HepG2 (cell line): Measurements from ENCODE around the gene RBSN. TPM values are rescaled to one million over a fixed set of nuclear protein-coding genes. Genes with fewer than 3 reads are reported as not detected.

ENCODE experiments used
- ATAC-seq: fragments of 200-7000 bp; cut with Tn5 transposase; 3 replicates; pipeline ENCODE4 v1.9.1; 2020; ENCODE audit warnings: mild to moderate bottlenecking, moderate library complexity
- BruUV-seq: library from RNA; stranded (reverse); fragments of 400-500 nt; replicated peaks from 2 replicates; lab custom pipeline; 2021; lab: Mats Ljungman, UMichigan
- CTCF ChIA-PET: fragments of 300-600 bp; formaldehyde crosslinking; extraction: SDS; loops from one replicate; lab custom pipeline; 2021; ENCODE audit warnings: low total read pairs, inconsistent platforms, low intra/inter-chr PET ratio; lab: Yijun Ruan, JAX
- POLR2A ChIA-PET: fragments of 350-600 bp; sonication (Branson Sonifier 250); formaldehyde crosslinking; loops from one replicate; lab custom pipeline; 2020; ENCODE audit warnings: antibody characterized with exemption, inconsistent platforms; lab: Yijun Ruan, JAX
- DNase-seq: peaks from one replicate; pipeline ENCODE4 v3.0.0-alpha.2; 2015; ENCODE audit warnings: low spot score
- FAIRE-seq: peaks from 3 replicates; lab custom pipeline; 2011; peaks lifted over from hg19 to GRCh38; lab: Jason Lieb, UNC
- H2AFZ ChIP-seq: one replicate; pipeline ENCODE4 v1.6.1; 2011; ENCODE audit warnings: low read length, inconsistent platforms
- H3K27ac ChIP-seq: fragments of 300-600 bp; 3 replicates; pipeline ENCODE4 v1.8.0; 2011; ENCODE audit warnings: mixed run types, mild to moderate bottlenecking, mixed read lengths, low read length, inconsistent platforms; ENCODE audit not compliant: insufficient read depth; ENCODE audit errors: extremely low read length
- H3K27me3 ChIP-seq, 2 experiments: fragments of 200-600 bp in 1 of 2; 2 replicates in 1 of 2; 3 replicates in 1 of 2; pipeline versions ENCODE4 v1.6.0 to v1.8.0; 2011; ENCODE audit warnings: low read length in 2 of 2, mild to moderate bottlenecking in 2 of 2, moderate library complexity in 2 of 2, inconsistent platforms in 1 of 2; ENCODE audit not compliant: insufficient read depth in 2 of 2, control insufficient read depth in 1 of 2
- H3K36me3 ChIP-seq, 2 experiments: fragments of 200-600 bp in 1 of 2; replicated peaks in 1 of 2; 2 replicates in 1 of 2; 3 replicates in 1 of 2; pipeline versions ENCODE4 v1.5.1 to v1.8.0; 2011; ENCODE audit warnings: low read length in 2 of 2, inconsistent platforms in 1 of 2; ENCODE audit not compliant: insufficient read depth in 2 of 2, control insufficient read depth in 1 of 2
- H3K4me1 ChIP-seq: 2 replicates; pipeline ENCODE4 v1.5.1; 2012; ENCODE audit warnings: low read length, inconsistent platforms; ENCODE audit not compliant: insufficient read depth
- H3K4me2 ChIP-seq: 2 replicates; pipeline ENCODE4 v1.6.0; 2011; ENCODE audit warnings: low read depth, low read length, inconsistent platforms
- H3K4me3 ChIP-seq, 3 experiments: fragments of 200-600 bp in 1 of 3; sonication (generic), shearing (Covaris generic) in 1 of 3; replicated peaks in 1 of 3; 2 replicates each; pipeline ENCODE4 v1.5.1; 2011 to 2016; ENCODE audit warnings: low read length in 3 of 3, inconsistent platforms in 2 of 3, low read depth in 2 of 3, mild to moderate bottlenecking in 2 of 3, control low read depth in 1 of 3, mixed read lengths in 1 of 3; ENCODE audit not compliant: insufficient read depth in 1 of 3
- H3K79me2 ChIP-seq: one replicate; pipeline ENCODE4 v1.6.1; 2011; ENCODE audit warnings: low read length, inconsistent platforms; ENCODE audit not compliant: insufficient read depth
- H3K9ac ChIP-seq: 2 replicates; pipeline ENCODE4 v1.6.0; 2011; ENCODE audit warnings: mild to moderate bottlenecking, low read depth, low read length, inconsistent platforms; ENCODE audit not compliant: insufficient read depth
- H3K9me3 ChIP-seq: 2 replicates; pipeline ENCODE4 v1.5.1; 2012; ENCODE audit warnings: mild to moderate bottlenecking, low read length
- H4K20me1 ChIP-seq: 2 replicates; pipeline ENCODE4 v1.6.0; 2011; ENCODE audit warnings: inconsistent platforms, mild to moderate bottlenecking, low read length, moderate library complexity; ENCODE audit not compliant: insufficient read depth
- ATF3 ChIP-seq: sonication (generic); formaldehyde crosslinking; IDR thresholded peaks from 2 replicates; pipeline ENCODE4 v1.4.0; 2020; ENCODE audit warnings: missing genetic modification reagents
- FOXC1 ChIP-seq: sonication (generic); formaldehyde crosslinking; IDR thresholded peaks from 2 replicates; pipeline ENCODE4 v1.8.0; 2022; ENCODE audit warnings: mild to moderate bottlenecking, missing genetic modification reagents, borderline replicate concordance
- FOXO4 ChIP-seq: sonication (generic); formaldehyde crosslinking; conservative IDR thresholded peaks from 2 replicates; pipeline ENCODE4 v1.8.1; 2023; ENCODE audit warnings: missing genetic modification reagents
- HIVEP1 ChIP-seq: sonication (generic); formaldehyde crosslinking; IDR thresholded peaks from 2 replicates; pipeline ENCODE4 v1.4.0; 2020; ENCODE audit warnings: mild to moderate bottlenecking, missing genetic modification reagents
- JDP2 ChIP-seq: sonication (generic); formaldehyde crosslinking; IDR thresholded peaks from 2 replicates; pipeline ENCODE4 v1.8.1; 2022; ENCODE audit warnings: missing genetic modification reagents, borderline replicate concordance
- MED8 ChIP-seq: sonication (generic); formaldehyde crosslinking; IDR thresholded peaks from 2 replicates; pipeline ENCODE4 v1.8.1; 2023; ENCODE audit warnings: mild to moderate bottlenecking, missing genetic modification reagents; ENCODE audit not compliant: insufficient replicate concordance
- POGK ChIP-seq: sonication (generic); formaldehyde crosslinking; conservative IDR thresholded peaks from 2 replicates; pipeline ENCODE4 v1.8.0; 2022; ENCODE audit warnings: mild to moderate bottlenecking, moderate library complexity, missing genetic modification reagents
- ZBTB21 ChIP-seq: sonication (generic); formaldehyde crosslinking; IDR thresholded peaks from 2 replicates; pipeline ENCODE4 v1.4.0; 2020; ENCODE audit warnings: missing genetic modification reagents
- ZFAT ChIP-seq: sonication (generic); formaldehyde crosslinking; conservative IDR thresholded peaks from 2 replicates; pipeline ENCODE4 v1.8.1; 2023; ENCODE audit warnings: missing genetic modification reagents, inconsistent platforms
- ZFP1 ChIP-seq: IDR thresholded peaks from 2 replicates; pipeline ENCODE4 v1.6.1; 2016
- ZNF160 ChIP-seq: sonication (generic); formaldehyde crosslinking; IDR thresholded peaks from 2 replicates; pipeline ENCODE4 v1.8.0; 2022; ENCODE audit warnings: mild to moderate bottlenecking, inconsistent platforms, missing genetic modification reagents
- ZNF747 ChIP-seq: sonication (generic); formaldehyde crosslinking; IDR thresholded peaks from 2 replicates; pipeline ENCODE4 v1.8.1; 2023; ENCODE audit warnings: missing genetic modification reagents, mild to moderate bottlenecking, borderline replicate concordance
- ZNF766 ChIP-seq: sonication (generic); formaldehyde crosslinking; IDR thresholded peaks from 2 replicates; pipeline ENCODE4 v1.5.0; 2020; ENCODE audit warnings: missing genetic modification reagents, borderline replicate concordance
- ZNF768 ChIP-seq: sonication (generic); formaldehyde crosslinking; IDR thresholded peaks from 2 replicates; pipeline ENCODE4 v1.4.0; 2020; ENCODE audit warnings: missing genetic modification reagents
- ZNF775 ChIP-seq: sonication (generic); formaldehyde crosslinking; IDR thresholded peaks from 2 replicates; pipeline ENCODE4 v1.4.0; 2020; ENCODE audit warnings: missing genetic modification reagents, mild to moderate bottlenecking, moderate library complexity, borderline replicate concordance
- ZNF790 ChIP-seq: sonication (generic); formaldehyde crosslinking; IDR thresholded peaks from 2 replicates; pipeline ENCODE4 v1.8.0; 2022; ENCODE audit warnings: missing genetic modification reagents, mild to moderate bottlenecking, borderline replicate concordance
- ZSCAN25 ChIP-seq: sonication (generic); formaldehyde crosslinking; IDR thresholded peaks from 2 replicates; pipeline ENCODE4 v1.8.0; 2022; ENCODE audit warnings: mild to moderate bottlenecking, missing genetic modification reagents
- WGBS: methylation state at CpG from one replicate; pipeline ENCODE4 v1.1.6; 2017; ENCODE audit warnings: low lambda C conversion rate; 5-methylcytosine and 5-hydroxymethylcytosine counted together
- in situ Hi-C: cut with HindIII; loops from 2 replicates; pipeline ENCODE4 v1.10.0; 2017; ENCODE audit warnings: low pct_unique_long_range_greater_than_20kb; ENCODE audit not compliant: extremely low pct_ligation_motif_present
- intact Hi-C: fragments of 100-400 bp; cut with micrococcal nuclease; formaldehyde crosslinking; loops from one replicate; pipeline ENCODE4 v1.10.0; 2022; ENCODE audit not compliant: unreplicated experiment
- polyA plus RNA-seq, 8 experiments: library from polyadenylated mRNA; depleted of rRNA in 3 of 8; stranded (reverse) in 7 of 8; unstranded in 1 of 8; fragments of >200 nt; fragmentation: Illumina TruSeq in 4 of 8; extraction: Trizol in 4 of 8; gene quantifications; 2 replicates each; pipeline versions ENCODE4 v1.2.1 to v1.2.3, GENCODE V29; 2011 to 2016; ENCODE audit warnings: low read depth in 4 of 8, missing spikeins in 1 of 8, mixed read lengths in 1 of 8; ENCODE audit not compliant: insufficient read depth in 1 of 8
- total RNA-seq, 5 experiments: library from RNA; depleted of rRNA; stranded (reverse); fragments of >200 nt; fragmentation: Illumina TruSeq; extraction: Trizol; gene quantifications; 2 replicates each; pipeline ENCODE4 v1.2.3, GENCODE V29; 2016; ENCODE audit warnings: low read depth in 1 of 5
- TF ChIP-seq, protein P1 (sequence below), 2 experiments: fragments of 450-650 bp in 1 of 2; sonication (generic) in 1 of 2; formaldehyde crosslinking; IDR thresholded peaks; 2 replicates each; pipeline versions ENCODE4 v1.5.0 to v1.8.0; 2020 to 2022; ENCODE audit warnings: mild to moderate bottlenecking in 1 of 2, missing genetic modification reagents in 1 of 2
- TF ChIP-seq, protein P2 (sequence below): sonication (generic); formaldehyde crosslinking; IDR thresholded peaks from 2 replicates; pipeline ENCODE4 v1.5.1; 2020; ENCODE audit warnings: missing genetic modification reagents, mild to moderate bottlenecking, borderline replicate concordance

Gene RBSN
- total and polyA plus RNA-seq, 2 of the 13 experiments (the other 11 are each of a cell fraction or from before 2014, with no cell fraction given), result 7.9 to 11.8 TPM

DNA sequence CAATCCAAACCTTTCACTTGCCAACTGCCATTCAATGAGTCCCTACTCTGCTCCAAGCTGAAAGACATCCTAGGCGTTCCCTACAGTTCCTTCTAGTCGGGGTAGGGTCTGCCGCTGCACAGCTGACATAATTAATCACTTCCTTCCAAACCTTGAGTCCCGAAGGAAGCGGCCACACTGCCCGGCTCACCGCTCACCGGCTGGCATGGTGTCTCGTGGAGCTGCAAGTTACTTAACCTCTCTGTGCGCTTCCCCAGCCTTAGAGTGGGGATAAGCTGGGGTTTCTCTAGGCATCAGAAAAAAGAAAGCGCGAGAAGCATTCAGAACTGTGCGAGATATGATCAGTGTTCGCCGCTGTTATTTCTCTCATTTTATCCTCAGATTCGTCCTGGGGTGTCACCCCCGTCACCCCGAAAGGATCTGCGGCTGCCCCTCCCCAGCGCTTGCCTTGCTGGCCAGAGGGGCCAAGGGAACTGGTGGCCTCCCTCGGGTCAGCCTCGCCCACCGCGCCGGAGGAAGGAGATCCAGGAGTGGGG is 34.6 kb downstream of the RBSN start:
- H3K4me3 ChIP-seq, result peak overlapping the region; percentile 84 to 88 (median 87)
- H3K79me2 ChIP-seq, result peaks cover 32% of the 10 kb centered on the region
- ATAC-seq (peak; percentile 17), DNase-seq (no peak), FAIRE-seq (no peak)
- no peak overlapping the region for H2AFZ ChIP-seq
- H3K27me3 ChIP-seq, result no peaks in the 10 kb centered on the region; a peak in 1 of 5 replicates
- peaks cover 0 to 8% of the 10 kb centered on the region in 2 experiments; a peak in 1 of 5 replicates for H3K36me3 ChIP-seq
- no TSS peak for BruUV-seq
- intact Hi-C loops, result no loop called here
- 2% methylated on average over 17 of the region's 25 CpGs for WGBS
- H3K4me2 ChIP-seq, result peak overlapping the region; percentile 87
- ChIA-PET POLR2A (interaction anchor here (0.6 to 2.3 kb wide), 7 partner anchors 10 to 43 kb away, joined by 3 to 14 read pairs (median 4); partner anchors contain the start of gene RBSN), CTCF (no interaction called here)
- H3K27ac ChIP-seq, result peak overlapping the region; percentile 77
- peaks cover 20% of the 10 kb centered on the region for H4K20me1 ChIP-seq
- H3K9me3 ChIP-seq, result no peaks in the 10 kb centered on the region
- H3K4me1 ChIP-seq, result peaks cover 25% of the 10 kb centered on the region
- peak overlapping the region; percentile 97 for H3K9ac ChIP-seq
- in situ Hi-C loops, result no loop called here
- no peak for TF ChIP-seq ZNF747
- TF ChIP-seq ZBTB21, result no peak
- no peak for TF ChIP-seq ZNF790 (CRISPR knock-in tag)
- TF ChIP-seq MED8 (CRISPR knock-in tag), result peak; percentile 6
- TF ChIP-seq FOXO4 (CRISPR knock-in tag), result 0 out of 2 replicates have a peak, but pooled peaks have one; percentile 52
- TF ChIP-seq ZFAT, result no peak
- TF ChIP-seq, protein P1, sequence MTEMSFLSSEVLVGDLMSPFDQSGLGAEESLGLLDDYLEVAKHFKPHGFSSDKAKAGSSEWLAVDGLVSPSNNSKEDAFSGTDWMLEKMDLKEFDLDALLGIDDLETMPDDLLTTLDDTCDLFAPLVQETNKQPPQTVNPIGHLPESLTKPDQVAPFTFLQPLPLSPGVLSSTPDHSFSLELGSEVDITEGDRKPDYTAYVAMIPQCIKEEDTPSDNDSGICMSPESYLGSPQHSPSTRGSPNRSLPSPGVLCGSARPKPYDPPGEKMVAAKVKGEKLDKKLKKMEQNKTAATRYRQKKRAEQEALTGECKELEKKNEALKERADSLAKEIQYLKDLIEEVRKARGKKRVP (CRISPR knock-in tag; IDR thresholded peaks at IDR 0.05), result no peak
- no peak for TF ChIP-seq POGK (CRISPR knock-in tag)
- no peak for TF ChIP-seq ZSCAN25 (CRISPR knock-in tag)
- no peak for TF ChIP-seq ZNF775 (CRISPR knock-in tag)
- TF ChIP-seq ZFP1, result no peak
- no peak for TF ChIP-seq ZNF160 (CRISPR knock-in tag)
- TF ChIP-seq ZNF768 (CRISPR knock-in tag), result peak; percentile 80; the same call in 1 of the 2 replicates
- no peak for TF ChIP-seq ZNF766 (CRISPR knock-in tag)
- TF ChIP-seq ATF3 (CRISPR knock-in tag), result no peak
- no peak for TF ChIP-seq JDP2 (CRISPR knock-in tag)
- TF ChIP-seq, protein P2, sequence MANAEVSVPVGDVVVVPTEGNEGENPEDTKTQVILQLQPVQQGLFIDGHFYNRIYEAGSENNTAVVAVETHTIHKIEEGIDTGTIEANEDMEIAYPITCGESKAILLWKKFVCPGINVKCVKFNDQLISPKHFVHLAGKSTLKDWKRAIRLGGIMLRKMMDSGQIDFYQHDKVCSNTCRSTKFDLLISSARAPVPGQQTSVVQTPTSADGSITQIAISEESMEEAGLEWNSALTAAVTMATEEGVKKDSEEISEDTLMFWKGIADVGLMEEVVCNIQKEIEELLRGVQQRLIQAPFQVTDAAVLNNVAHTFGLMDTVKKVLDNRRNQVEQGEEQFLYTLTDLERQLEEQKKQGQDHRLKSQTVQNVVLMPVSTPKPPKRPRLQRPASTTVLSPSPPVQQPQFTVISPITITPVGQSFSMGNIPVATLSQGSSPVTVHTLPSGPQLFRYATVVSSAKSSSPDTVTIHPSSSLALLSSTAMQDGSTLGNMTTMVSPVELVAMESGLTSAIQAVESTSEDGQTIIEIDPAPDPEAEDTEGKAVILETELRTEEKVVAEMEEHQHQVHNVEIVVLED (CRISPR knock-in tag), result no peak
- TF ChIP-seq HIVEP1 (CRISPR knock-in tag), result 0 out of 2 replicates have a peak, but pooled peaks have one; percentile 9
- no peak for TF ChIP-seq FOXC1
